NCI-H1436 (cell line): Measurements from ENCODE around the gene HES5.

Experiments used
- DNase-seq: peaks from one replicate; lab custom pipeline; 2025; lab: John Stamatoyannopoulos, UW

HES5 gene

DNA sequence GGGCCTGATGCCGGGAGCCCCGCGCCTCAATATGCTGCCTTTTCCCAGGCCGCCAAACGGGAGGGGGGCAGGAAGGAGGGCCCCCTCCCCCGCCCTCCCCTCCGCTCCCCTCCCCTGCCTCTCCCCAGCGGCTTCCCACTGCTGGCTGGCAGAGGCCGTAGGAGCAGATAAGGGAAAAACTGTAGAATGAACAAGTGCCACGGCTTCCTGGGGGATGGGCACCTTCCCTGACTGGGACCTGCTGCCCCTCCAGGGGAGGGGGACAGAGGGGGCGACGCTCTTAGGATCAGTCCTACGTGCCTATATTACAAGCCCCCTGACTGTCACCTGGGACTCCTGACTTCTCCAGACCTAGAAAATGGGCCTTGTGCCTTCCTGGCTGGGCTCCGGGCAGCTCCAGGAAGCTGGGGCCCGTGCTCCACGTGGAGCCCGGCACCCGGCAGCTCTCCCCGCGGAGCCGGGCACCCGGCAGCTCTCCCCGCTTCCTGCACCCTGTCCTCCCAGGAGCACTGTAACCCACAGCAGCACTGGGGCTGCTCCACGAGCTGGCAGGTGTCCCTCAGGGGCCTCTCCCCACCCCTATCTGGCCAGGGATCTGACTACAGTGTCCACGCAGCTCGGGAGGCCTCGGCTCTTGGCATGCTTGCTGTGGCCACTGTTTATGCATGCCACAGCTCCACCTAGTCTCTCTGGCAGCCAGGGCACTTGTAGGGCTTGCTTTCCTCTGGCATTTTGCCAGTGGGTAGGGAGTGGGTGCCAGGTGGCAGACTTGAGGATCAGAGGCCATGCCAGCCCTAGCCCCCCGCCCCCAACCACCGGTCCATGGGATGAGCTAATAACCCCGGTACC is 674 bp upstream of the HES5 start:
- peak; percentile 26 for DNase-seq

DNA sequence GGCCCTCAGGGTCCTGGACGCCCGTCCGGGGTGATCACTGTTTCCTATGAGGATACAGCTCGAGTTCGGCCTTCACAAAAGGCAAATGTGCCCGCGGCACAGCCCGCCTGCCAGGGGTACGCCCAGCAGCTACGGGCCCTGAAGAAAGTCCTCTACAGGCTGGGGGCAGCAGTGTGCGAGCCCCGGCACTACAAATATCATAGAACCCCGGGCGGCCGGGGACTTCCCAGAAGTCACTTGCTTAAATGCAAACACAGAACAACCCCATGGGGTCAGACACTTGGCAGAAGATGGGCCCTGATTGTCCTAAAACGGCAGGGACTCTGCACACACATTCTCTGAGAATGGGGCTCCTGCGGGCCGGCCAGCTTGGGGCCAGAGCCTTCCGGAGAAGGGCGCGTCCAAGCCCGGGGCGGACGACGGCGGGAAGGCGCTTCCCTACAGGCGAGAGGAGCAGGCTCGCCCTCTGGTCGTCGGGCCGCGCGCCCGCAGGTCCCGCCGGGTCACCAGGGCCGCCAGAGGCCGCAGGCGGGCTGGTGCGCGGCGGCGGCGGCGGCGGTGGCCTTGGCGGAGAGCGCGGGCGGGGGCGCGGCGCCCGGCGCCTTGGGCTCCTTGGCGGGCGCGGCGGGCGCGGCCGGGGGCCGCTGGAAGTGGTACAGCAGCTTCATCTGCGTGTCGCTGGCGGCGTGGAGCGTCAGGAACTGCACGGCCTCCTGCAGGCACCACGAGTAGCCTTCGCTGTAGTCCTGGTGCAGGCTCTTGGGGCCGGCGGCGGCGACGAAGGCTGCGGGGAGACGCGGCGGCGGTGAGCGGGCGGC is 888 bp downstream of the HES5 start:
- DNase-seq: no peak

DNA sequence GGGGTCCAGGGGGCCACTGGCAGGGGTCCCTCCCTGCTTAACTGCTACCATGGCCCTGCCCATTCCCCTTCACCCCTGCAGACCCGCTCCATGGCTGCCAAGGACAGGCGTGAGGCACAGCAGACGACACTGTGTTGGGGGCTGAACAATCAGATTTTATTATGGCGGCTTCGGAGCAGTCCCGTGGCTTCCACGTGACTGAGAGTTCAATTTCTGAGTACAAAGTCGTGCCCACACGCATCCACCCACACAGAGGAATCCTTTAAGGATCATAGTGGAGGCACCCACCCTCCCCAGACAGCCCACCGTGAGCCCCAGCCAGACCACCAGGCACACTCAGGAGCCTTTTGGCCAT is 1.5 kb downstream of the HES5 start:
- DNase-seq: no peak

DNA sequence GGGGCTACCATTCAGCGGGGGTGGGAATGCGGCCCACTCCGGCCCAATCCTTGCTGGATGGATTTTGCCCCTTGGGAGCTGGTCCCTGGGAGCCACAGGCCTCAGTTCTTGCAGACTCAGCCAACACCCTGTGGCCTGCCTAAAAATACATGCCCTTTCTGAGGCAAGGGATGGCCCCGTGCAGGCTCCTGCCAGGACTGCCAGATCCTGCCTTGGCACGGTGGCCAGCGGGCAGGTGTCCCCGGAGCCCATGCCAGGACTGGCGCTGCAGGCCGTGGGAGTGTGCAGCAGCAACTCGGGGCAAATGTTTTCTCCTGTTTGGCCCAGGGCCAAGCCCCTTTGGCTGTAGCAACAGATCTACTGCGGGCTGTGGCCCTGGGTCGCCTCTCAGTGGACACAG is 2.0 kb downstream of the HES5 start:
- DNase-seq: no peak

DNA sequence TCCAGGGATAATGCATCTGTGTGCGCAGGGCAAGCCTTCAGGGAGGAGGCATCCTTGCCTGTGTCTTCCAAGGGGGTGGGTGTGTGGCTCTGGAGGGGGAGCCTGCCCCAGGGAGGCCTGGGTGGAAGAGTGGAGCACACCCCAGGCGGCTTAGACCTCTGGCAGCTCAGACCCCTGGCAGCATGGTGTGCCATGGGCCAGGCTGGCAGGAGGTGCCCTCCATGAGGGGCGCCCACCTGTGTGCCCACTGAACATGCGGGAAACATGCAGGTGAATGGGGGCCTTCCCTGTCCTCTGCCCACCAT is 2.6 kb downstream of the HES5 start:
- no peak for DNase-seq

DNA sequence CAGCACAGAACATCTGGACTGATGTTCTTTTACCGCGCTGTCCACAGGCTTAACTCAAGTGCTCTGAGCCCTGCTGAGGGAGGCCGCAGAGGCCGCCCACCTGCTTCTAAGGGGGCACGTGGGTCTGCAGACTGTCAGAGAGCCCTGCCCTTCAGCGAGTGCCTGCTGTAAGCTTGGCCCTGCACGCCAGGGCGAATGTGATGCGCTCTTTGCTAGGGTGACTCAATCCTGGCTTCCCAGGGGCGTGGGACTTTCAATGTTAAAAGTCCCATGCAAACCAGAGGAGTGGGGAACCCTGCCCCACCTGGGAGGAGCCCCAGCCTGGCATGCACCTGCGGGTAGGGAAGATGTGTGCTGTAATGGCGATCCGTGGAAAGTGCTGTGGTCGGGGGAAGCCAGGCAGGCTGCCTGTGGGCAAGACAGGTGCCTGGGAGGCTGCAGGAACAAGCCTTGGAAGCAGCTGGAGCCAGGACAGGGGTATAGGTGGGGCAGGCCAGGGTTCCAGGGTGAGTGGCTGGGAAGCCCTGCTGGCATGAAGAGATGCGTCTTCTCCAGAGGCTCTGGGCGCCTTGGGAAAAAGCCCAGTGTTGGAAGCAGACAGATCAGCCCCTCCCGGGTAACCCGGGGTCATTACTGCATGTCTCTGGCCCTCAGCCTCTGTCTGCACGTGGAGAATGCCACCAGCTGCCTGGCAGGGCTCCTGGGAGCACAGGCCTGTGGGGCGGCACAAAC is 3.1 kb downstream of the HES5 start:
- DNase-seq: no peak

DNA sequence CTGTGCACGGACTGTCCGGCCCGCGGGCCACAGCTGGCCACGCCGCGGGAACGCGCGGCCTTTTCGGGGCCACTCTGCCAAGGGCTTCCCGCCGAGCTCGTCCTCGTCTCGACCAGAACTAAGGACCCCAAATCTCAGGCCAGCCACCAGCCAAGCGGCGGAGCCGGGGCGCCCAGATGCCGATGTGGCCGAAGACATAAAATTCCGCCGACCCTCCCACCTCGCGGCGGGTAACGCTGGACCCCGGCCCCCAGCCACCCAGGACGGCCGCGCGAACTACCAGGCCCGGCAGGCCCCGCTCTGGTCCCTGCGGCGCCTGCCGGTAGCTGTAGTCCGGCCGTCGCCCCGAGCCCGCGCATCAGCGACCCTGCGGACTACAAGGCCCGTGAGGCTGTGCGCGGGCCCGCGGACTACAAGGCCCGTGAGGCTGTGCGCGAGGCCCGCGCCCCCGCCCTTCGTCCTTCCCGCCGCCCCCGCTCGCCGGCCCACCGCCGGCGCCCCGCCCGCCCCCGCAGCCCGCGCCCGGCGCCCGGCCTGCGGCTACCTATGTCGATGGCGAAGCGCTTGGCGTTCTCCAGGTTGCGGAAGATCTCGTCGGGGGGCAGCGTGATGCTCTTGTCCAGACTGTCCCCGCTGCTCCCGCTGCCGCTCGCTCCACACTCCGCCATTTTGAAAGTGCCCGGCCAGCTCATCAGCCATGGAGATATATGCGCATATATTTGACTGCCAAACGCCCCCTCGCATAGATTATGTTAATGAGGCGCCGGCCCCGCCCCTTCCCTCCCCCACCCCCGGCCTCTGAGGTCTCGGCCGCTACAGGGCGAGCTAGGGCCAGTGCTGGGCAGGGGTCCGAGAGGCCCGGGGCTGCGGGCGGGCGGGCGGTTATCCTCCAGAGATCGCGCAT is 3.9 kb downstream of the HES5 start, which contains the start of gene PANK4:
Gene PANK4, minus strand, starts transcription at position 677 of the 904 bp plus-strand sequence. Its CDS starts 9 bp downstream, at position 668.
- DNase-seq: peak; percentile 89

DNA sequence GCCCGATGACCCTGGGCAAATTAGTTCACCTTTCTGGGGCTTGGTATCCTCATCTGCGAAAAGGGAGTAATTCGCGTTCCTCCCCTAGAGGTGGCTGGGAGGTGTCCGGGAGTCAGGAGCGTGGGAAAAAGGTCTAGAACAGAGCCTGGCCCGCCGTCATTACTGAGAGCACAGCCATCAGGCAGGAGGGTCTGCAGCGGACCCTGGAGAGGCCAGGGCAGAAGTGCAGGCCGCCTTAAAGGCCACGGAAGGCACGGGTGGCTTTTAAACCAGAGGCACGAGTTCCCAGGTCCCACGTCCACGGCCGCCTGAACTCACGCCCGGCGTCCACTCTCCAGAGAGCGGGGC is 4.5 kb downstream of the HES5 start:
- no peak for DNase-seq

DNA sequence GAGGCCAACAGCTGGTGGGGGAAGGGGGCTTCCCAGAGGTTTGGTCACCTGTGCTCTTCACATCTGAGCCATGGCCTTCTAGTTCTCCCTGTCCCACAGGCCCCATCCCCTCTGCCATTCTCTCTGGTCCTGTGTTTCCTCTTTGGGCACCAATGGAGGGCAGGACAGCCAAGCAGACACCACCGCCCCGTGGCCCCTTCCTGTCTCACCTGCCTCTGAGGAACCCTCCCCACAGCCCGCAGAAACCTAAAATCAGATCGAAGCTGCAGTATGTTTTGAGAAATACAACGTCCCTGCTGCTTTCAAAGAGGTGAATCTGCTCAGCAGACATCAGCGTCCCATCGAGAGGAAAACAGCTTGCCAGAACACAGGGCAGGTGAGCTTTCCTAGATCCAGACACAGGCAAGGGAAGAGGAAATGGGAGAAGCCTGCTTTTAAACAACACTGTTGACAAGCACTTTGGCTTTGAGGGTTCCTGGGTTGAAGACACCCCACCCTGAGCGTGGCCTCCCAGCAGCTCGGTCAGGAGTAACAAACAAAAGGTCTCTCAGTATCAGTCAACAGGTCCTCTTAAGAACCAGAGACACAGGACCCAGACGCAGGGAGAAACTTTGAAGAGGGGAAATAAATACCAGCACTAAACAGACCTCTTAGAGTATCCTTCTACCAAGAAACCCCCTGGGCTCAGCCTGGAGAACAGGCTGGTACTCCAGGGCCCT is 6.0 kb downstream of the HES5 start:
- DNase-seq: no peak

DNA sequence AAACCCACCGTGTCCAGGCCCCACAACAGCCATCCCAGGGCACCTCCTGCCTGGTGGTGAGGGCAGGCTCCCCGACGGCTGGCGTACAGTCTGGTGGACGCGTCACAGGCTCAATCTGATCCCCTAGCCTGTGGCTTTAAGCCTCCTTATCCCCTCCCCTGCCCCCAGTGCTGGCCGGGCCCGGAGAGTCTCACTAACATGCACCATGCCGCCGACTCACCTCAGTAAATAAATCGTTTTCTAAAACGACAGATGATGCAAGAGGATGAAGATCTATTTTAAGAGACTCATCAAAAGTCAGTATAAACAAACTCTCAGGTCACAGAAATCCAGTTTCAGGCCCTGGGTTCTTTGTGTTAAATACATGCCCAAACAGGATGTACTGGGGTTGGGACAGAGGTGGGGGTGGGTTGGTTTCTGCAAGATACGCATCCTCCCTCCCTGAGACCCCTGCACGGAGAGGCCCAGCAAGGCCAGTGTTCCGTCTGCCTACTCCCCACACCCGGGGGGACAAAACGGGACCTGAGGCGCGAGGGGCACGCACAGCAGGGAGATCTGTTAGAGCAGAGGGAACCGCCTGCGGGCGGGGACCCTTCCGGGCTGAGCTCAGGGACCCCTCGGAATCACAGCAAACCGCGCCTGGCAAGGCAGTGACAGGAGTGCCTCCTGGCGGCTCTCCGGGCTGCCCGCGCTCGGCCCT is 6.7 kb downstream of the HES5 start:
- DNase-seq: no peak

DNA sequence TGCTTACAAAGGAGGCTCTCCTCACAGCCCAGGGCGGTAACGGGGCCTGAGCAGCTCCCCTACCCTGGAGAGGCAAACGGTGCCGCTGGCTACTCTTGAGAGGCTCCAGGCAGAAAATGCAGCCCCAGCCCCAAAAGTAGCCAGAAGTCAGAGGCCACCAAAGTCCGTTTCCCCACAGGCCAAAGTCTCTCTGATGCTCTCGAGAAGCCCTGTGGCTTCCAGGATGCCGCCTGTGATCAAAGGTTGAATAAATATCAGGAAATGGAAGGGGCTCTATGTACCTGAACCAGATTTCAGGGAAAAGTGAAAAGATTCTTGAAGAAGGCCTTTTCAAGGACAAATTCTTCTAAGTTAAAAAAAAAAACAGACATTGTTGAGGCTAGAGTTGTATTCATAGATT is 7.8 kb downstream of the HES5 start:
- DNase-seq: no peak

DNA sequence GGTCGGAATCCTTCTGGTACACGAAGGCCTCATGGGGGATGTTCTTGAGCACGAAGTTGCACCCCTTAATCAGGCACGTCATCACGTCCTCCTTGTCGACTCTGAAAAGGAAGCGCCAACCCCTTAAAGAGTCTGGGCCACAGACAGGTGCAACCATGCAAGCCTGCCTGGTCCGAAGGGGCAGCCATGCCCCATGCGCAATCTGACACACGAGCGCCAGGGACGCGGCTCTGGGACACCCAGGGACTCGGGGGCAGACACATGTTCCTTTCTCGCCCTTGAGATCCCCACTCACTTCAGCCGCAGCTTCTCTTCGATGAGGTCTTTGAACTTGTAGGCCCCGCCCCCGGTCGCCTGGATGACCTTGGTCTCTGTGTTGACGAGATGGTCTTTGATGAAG is 9.3 kb downstream of the HES5 start:
- no peak for DNase-seq

DNA sequence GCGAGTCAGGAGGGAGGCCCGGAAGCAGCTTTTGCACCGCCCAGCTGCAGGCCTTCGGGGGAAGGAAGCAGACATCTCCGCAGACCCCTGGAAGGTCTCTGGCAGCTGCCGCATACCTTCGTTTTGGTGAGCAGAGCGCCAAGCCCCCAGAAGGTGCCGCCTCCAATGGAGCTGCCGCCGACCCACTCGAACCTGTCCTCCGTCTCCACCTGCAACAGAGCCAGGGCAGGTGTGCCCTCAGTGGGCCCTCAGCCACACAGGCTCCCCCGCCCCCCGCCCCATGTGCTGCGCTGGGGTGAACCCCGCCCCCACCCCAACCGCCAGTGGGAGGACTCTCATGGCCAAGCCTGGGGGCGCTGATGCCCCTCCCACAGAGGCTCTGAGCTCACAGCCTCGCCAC is 9.9 kb downstream of the HES5 start:
- no peak for DNase-seq

DNA sequence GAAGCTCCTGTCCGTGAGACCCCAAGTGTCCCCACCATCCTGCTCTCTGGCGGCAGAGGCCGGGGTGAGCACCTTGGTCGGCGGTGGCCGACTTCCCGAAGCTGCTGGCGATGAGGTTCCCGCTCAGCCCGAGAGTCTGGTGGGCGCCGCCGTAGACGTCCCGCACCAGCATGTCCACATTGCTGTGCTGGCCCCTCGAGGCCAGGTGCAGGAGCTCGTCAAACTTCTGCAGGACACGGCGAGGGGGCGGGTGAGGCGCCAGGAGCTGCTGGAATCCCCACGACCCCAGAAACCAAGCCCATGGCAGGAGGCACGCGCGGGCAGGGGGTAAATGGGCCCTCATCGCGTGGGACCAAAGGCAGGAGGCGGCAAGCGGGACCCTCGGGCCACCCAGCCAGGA is 10.3 kb downstream of the HES5 start:
- no peak for DNase-seq

DNA sequence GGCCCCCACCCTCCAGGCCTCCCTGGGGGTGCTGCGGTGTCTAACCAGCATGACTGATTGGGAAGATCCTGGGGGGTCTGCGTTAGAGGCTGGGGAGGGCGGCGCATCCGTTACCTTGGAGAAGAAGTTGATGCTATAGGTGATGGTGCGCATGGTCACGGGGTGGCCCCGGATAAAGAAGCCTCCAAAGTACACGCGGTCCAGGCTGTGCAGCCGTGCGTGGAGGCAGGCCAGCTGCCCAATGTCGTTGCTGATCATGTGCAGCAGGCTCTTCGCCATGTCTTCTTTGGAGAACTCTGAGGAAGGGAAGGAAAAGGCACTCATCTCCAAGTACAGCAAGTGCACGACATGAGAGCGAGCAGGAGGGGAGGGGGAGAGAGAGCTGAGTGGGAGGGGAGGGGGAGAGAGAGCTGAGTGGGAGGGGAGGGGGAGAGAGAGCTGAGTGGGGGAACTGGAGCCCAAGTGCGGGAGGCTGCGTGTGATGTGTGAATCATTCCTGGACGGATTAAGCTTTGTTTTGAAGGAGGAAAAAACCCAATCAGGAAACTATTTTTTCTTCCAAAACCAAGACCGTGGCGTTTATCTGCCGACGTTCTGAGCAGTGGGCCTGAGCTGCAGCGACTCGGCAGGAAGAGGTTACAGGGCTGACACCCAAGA is 10.9 kb downstream of the HES5 start:
- no peak for DNase-seq

DNA sequence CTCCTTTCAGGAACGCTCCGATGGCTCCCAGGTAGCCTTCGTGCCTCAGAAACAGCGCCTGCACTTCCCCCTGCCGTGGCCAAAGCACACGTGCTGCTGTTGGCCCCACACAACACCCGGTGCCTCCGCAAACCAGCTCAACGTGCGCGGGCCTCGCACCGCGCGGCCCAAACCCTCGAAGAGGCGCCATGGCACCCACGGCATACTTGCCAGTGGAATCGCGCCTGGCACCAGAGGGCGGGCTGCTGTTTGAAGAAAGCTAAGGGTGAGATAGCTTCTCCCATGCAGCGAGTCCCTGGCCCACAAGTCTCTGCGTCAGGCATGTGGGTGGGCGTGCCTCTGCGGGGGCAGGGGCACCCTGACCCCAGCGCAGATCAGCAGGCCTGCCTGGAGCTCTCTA is 11.5 kb downstream of the HES5 start:
- no peak for DNase-seq

DNA sequence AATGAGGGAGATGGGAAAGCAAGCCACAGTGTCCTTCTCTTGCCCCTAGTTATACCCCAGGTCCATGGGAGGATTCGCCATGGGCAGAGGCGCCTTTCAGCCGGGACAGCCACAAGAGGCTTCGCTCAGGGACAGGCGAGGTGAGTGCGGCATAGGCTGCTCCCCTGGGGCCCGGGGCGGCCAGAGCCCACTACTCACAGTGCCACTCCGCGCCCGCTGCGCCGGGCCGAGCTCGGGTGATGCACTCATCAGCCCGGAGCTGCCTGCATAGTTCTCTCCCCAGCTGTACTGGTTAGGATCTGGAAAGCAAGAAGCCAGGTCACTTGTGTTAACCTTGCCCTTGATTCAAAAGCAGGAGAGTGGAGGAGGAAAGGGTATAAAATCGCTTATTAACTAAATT is 12.1 kb downstream of the HES5 start:
- no peak for DNase-seq

DNA sequence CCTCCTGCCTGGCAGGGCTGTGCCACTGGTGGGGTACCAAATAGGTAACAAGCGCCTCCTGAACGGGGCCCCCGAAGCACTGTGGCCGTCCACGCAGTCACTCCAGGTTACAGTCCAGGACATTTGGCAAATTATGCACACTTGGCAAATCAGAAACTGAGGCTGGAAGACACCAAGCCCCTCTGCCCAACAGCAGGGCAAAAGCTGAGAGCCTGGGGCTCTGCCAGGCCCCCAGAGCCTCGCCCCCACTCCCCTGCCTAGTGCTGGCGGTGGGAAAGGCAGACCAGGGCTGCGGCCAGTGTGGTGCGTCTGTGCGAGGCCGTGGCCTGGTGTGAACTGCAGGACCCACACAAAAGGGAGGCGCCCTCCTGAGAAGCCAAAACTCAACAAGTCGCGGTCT is 13.1 kb downstream of the HES5 start:
- DNase-seq: no peak

DNA sequence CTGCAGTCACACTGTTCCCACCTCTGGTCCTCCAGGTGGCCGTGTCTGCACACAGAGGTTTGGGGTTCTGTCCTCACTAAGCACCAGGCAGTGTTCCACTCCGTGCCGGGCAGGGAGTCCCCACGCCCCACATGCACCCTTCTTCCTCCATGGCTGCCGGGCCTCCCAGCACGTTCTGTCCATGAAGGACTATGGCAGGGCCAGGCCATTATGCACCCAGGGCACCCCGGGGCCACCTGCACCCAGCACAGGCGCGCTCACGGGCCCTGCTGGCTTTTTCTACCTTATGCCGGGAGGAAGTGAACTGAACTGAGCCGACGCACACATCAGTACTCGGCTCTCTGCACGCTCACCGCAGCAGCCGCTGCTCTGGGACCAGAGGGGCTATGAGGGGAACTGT is 13.9 kb downstream of the HES5 start:
- DNase-seq: no peak

DNA sequence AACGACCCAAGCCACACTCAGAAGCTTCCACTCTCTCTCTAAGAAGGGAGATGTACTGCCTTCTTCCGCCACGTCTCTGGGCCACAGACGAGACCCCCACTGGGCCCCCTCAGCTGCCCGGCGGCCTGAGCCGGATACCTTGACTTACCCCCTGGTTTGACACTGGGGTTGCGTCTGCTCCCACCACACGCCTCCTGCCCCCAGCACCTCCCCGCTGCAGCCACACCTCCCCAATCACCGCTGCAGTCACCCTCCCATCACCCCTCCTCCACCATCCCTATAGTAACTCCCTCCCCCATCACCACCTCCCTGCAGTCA is 14.3 kb downstream of the HES5 start:
- no peak for DNase-seq
